ENCODE measurements around the gene TMOD3.

TMOD3 gene

GRCh38 chr15:51908316-51908715 is 78.9 kb downstream of the TMOD3 start:
- no peak for DNase-seq (ENCODE audit: low read depth)

GRCh38 chr15:51909584-51909983 is 80.1 kb downstream of the TMOD3 start:
- DNase-seq (ENCODE audit: low read depth): no peak

- DNase-seq (ENCODE audit: low read depth): no peak
Measured at GRCh38 chr15:51912528-51912927, 83.1 kb downstream of the TMOD3 start.

GRCh38 chr15:51917493-51917892 is 88.0 kb downstream of the TMOD3 start:
- DNase-seq (ENCODE audit: low read depth): no peak

GRCh38 chr15:51924156-51925068 is 95.0 kb downstream of the TMOD3 start:
- DNase-seq (ENCODE audit: low read depth): no peak

- no peak for DNase-seq (ENCODE audit: low read depth)
Measured at GRCh38 chr15:51926809-51927208, 97.4 kb downstream of the TMOD3 start.

- no peak for DNase-seq (ENCODE audit: low read depth)
Measured at GRCh38 chr15:51931016-51931415, 101.6 kb downstream of the TMOD3 start.

- no peak for DNase-seq (ENCODE audit: low read depth)
Measured at GRCh38 chr15:51931638-51932037, 102.2 kb downstream of the TMOD3 start.

- DNase-seq (ENCODE audit: low read depth): no peak
Measured at GRCh38 chr15:51932161-51932560, 102.7 kb downstream of the TMOD3 start.

- DNase-seq (ENCODE audit: low read depth): no peak
Measured at GRCh38 chr15:51935466-51936104, 106.1 kb downstream of the TMOD3 start.

GRCh38 chr15:51936105-51936478 is 106.6 kb downstream of the TMOD3 start:
- DNase-seq (ENCODE audit: low read depth): no peak

- no peak for DNase-seq (ENCODE audit: low read depth)
Measured at GRCh38 chr15:51938286-51938685, 108.8 kb downstream of the TMOD3 start.

GRCh38 chr15:51939216-51939615 is 109.8 kb downstream of the TMOD3 start:
- DNase-seq (ENCODE audit: low read depth): no peak

- DNase-seq (ENCODE audit: low read depth): no peak
Measured at GRCh38 chr15:51947124-51947523, 117.7 kb downstream of the TMOD3 start.

GRCh38 chr15:51952805-51953204 is 123.4 kb downstream of the TMOD3 start:
- DNase-seq (ENCODE audit: low read depth): no peak

- DNase-seq (ENCODE audit: low read depth): no peak
Measured at GRCh38 chr15:51955504-51955903, 126.1 kb downstream of the TMOD3 start.
